Neuron (in vitro differentiated cells): ENCODE measurements around the gene DSCAM.
"Not testable (repeated sequence)": the region's sequence is repeated elsewhere in the genome, so short reads cannot be mapped to it uniquely, and the experiment has no call there.

Experiments used
- H2AFZ ChIP-seq: one replicate; pipeline ENCODE4 v1.6.1; 2013; ENCODE audit warnings: low read depth, mild to moderate bottlenecking, inconsistent platforms, low read length, moderate library complexity
- H3K27me3 ChIP-seq: one replicate; pipeline ENCODE4 v1.6.1; 2013; ENCODE audit warnings: low read length; ENCODE audit not compliant: insufficient read depth
- H3K36me3 ChIP-seq: one replicate; pipeline ENCODE4 v1.6.1; 2013; ENCODE audit warnings: low read length; ENCODE audit not compliant: insufficient read depth
- H3K4me1 ChIP-seq: one replicate; pipeline ENCODE4 v1.6.1; 2013; ENCODE audit warnings: low read length; ENCODE audit not compliant: insufficient read depth
- H3K4me3 ChIP-seq: 2 replicates; pipeline ENCODE4 v1.5.1; 2013; ENCODE audit warnings: mild to moderate bottlenecking, low read length, moderate library complexity
- H3K9me3 ChIP-seq: one replicate; pipeline ENCODE4 v1.6.1; 2013; ENCODE audit warnings: low read length

The DSCAM gene

DNA sequence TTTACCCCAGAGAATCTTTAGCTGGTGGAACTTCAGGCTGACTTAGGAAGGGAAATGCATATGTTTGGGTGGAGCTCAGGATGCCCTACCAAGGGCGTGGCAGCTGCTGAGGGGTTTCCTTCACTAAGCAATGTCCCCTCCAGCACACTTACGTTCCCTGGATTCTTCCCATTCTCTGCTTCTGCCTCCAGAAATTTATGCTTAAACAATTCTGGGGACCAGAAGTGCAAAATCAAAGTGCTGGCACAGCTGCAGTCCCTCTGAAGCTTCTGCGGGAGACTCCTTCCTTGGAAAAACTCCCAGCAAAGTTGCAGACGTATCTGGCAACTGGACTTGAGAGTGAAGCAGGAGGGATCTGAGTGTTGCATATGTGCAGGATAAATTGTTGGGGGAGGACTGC, 576.9 kb downstream of the DSCAM start:
- Histone ChIP-seq H3K4me3 (no peak overlapping the region), H3K4me1 (no peaks in the 10 kb centered on the region), H3K36me3 (no peaks in the 10 kb centered on the region), H3K9me3 (no peaks in the 10 kb centered on the region), H3K27me3 (no peaks in the 10 kb centered on the region), H2AFZ (no peak overlapping the region)

DNA sequence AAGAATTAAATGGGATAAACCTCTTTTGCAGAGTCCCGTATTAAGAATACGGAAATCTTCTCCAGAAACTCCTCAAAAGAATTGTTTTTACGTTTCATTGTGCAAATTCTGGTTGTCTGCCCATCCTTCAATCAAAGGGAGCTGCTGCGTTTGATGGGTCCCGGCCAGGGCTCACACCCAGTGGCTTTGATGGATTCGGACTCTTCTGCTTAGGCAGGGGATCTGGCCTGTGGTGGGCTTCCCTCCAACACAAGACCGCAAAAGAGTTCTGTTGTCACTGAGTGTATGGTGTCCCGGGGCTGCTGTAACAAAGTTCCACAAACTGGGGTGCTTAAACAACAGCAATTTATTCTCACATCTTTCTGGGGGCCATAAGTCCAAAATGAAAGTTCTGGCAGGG, 577.7 kb downstream of the DSCAM start:
- H2AFZ ChIP-seq: no peak overlapping the region
- H3K4me3 ChIP-seq: no peak overlapping the region
- H3K36me3 ChIP-seq: no peaks in the 10 kb centered on the region
- H3K4me1 ChIP-seq: no peaks in the 10 kb centered on the region
- H3K27me3 ChIP-seq: no peaks in the 10 kb centered on the region
- no peaks in the 10 kb centered on the region for H3K9me3 ChIP-seq

- not testable (repeated sequence) for H3K9me3 ChIP-seq, H2AFZ ChIP-seq, H3K4me1 ChIP-seq, H3K27me3 ChIP-seq, H3K4me3 ChIP-seq, H3K36me3 ChIP-seq
These were observed 588.5 kb downstream of the DSCAM start for GRCh38 chr21:40258456-40258855.

GRCh38 chr21:40257342-40257741, 589.6 kb downstream of the DSCAM start:
- Histone ChIP-seq H3K27me3 (no peaks in the 10 kb centered on the region), H3K4me3 (no peak overlapping the region), H3K4me1 (no peaks in the 10 kb centered on the region), H2AFZ (no peak overlapping the region), H3K9me3 (no peaks in the 10 kb centered on the region), H3K36me3 (no peaks in the 10 kb centered on the region)

DNA sequence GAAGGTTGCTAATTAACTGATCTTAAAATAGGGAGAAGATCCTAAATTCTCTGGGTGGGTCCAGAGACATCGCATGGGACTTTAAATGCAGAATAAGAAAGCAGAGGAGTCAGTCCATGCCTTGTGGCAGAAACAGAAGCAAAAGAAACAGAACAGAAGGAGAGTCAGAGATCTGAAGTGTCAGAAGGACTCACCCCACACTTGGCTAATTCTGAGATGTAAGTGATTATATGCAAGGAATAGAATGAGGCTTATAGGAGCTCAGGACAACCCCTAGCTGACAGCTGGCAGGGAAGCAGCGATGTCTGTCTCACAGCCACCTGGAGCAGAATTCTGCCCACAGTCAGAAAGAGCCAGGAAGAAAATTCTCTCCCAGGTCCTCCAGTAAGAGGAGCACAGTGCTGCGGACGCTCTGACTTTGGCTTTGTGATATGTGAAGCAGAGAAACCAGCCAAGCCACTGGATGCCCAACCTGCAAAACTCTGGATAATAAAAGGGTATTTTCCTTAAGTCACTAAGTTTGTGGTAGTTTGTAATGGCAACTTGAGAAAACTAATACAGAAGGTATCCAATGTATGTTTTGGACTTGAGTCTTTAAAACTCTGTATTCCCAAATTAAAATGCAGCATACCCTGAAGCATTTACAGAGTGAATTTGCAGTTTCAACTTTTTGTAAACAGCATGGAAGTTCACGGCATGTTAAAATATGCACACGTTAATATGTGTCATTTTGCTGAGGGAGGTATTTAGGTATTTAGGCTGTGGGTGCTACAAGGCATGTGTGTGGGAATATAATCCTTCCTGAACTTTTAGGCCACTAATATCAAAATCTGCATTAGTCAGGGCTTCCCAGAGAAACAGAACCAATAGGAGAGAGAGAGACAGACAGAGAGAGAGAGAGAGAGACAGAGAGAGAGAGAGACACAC, 591.2 kb downstream of the DSCAM start:
- Histone ChIP-seq H3K27me3 (no peaks in the 10 kb centered on the region), H2AFZ (no peak overlapping the region), H3K36me3 (no peaks in the 10 kb centered on the region), H3K9me3 (no peaks in the 10 kb centered on the region), H3K4me3 (no peak overlapping the region), H3K4me1 (no peaks in the 10 kb centered on the region)

GRCh38 chr21:40254540-40255465, 592.2 kb downstream of the DSCAM start:
- Histone ChIP-seq H3K4me1 (no peaks in the 10 kb centered on the region), H3K9me3 (no peaks in the 10 kb centered on the region), H3K27me3 (no peaks in the 10 kb centered on the region), H2AFZ (no peak overlapping the region), H3K4me3 (no peak overlapping the region), H3K36me3 (no peaks in the 10 kb centered on the region)

GRCh38 chr21:40253112-40253511, 593.8 kb downstream of the DSCAM start:
- no peaks in the 10 kb centered on the region for H3K27me3 ChIP-seq
- no peak overlapping the region for H2AFZ ChIP-seq
- H3K9me3 ChIP-seq: no peaks in the 10 kb centered on the region
- H3K4me3 ChIP-seq: no peak overlapping the region
- H3K4me1 ChIP-seq: no peaks in the 10 kb centered on the region
- no peaks in the 10 kb centered on the region for H3K36me3 ChIP-seq

- H3K9me3 ChIP-seq: no peaks in the 10 kb centered on the region
- no peaks in the 10 kb centered on the region for H3K27me3 ChIP-seq
- H3K4me1 ChIP-seq: no peaks in the 10 kb centered on the region
- no peak overlapping the region for H3K4me3 ChIP-seq
- no peaks in the 10 kb centered on the region for H3K36me3 ChIP-seq
- no peak overlapping the region for H2AFZ ChIP-seq
These were observed 596.3 kb downstream of the DSCAM start for GRCh38 chr21:40250514-40251294.

GRCh38 chr21:40244981-40245380, 602.0 kb downstream of the DSCAM start:
- Histone ChIP-seq H3K9me3 (no peaks in the 10 kb centered on the region), H3K4me1 (no peaks in the 10 kb centered on the region), H3K36me3 (no peaks in the 10 kb centered on the region), H3K4me3 (no peak overlapping the region), H3K27me3 (no peaks in the 10 kb centered on the region), H2AFZ (no peak overlapping the region)

DNA sequence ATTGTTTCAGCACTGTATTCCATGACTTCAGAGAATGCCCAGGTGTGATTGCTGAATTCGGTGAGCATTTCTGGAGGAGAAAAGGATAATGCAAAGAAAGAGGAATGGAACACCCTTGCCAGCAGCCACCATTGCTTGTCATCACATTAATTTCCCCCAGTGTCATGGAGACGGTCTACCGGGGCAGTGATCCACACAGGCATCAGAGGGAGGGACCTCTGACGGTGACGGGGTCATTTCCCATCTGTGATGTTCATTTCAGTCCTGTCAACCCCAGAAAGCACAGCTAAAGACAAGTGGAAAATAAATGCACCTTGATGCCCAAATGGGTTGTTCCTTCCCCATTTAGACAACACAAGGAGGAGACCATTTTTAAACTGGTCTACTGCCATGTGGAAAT, 603.3 kb downstream of the DSCAM start:
- H3K4me1 ChIP-seq: no peaks in the 10 kb centered on the region
- H3K4me3 ChIP-seq: no peak overlapping the region
- H2AFZ ChIP-seq: no peak overlapping the region
- H3K9me3 ChIP-seq: no peaks in the 10 kb centered on the region
- H3K27me3 ChIP-seq: no peaks in the 10 kb centered on the region
- H3K36me3 ChIP-seq: no peaks in the 10 kb centered on the region

- no peaks in the 10 kb centered on the region for H3K36me3 ChIP-seq
- no peaks in the 10 kb centered on the region for H3K9me3 ChIP-seq
- H3K27me3 ChIP-seq: no peaks in the 10 kb centered on the region
- H3K4me3 ChIP-seq: no peak overlapping the region
- no peak overlapping the region for H2AFZ ChIP-seq
- no peaks in the 10 kb centered on the region for H3K4me1 ChIP-seq
These were observed 604.2 kb downstream of the DSCAM start for GRCh38 chr21:40242586-40243265.

GRCh38 chr21:40235528-40235927, 611.4 kb downstream of the DSCAM start:
- no peaks in the 10 kb centered on the region for H3K9me3 ChIP-seq
- no peak overlapping the region for H2AFZ ChIP-seq
- no peaks in the 10 kb centered on the region for H3K27me3 ChIP-seq
- no peak overlapping the region for H3K4me3 ChIP-seq
- H3K4me1 ChIP-seq: no peaks in the 10 kb centered on the region
- no peaks in the 10 kb centered on the region for H3K36me3 ChIP-seq
